HepG2 (cell line): ENCODE results near the gene AGRN. TPM values are rescaled to one million over a fixed set of nuclear protein-coding genes. Genes with fewer than 3 reads are reported as not detected.
A peak's percentile ranks its signal among the peaks of the same experiment; 100 is the strongest.

Experiments used
- ARNTL ChIP-seq: sonication (generic); formaldehyde crosslinking; IDR thresholded peaks from 2 replicates; pipeline ENCODE4 v1.4.0; 2020; ENCODE audit warnings: mild to moderate bottlenecking, missing genetic modification reagents
- ATM ChIP-seq: fragments of 450-650 bp; IDR thresholded peaks from 2 replicates; pipeline ENCODE4 v1.7.1; 2017; ENCODE audit warnings: mild to moderate bottlenecking, borderline replicate concordance
- ONECUT2 ChIP-seq: sonication (generic); formaldehyde crosslinking; IDR thresholded peaks from 2 replicates; pipeline ENCODE4 v1.4.0; 2020; ENCODE audit warnings: missing genetic modification reagents
- PAWR ChIP-seq: sonication (generic); formaldehyde crosslinking; IDR thresholded peaks from 2 replicates; pipeline ENCODE4 v1.4.0; 2020; ENCODE audit warnings: missing genetic modification reagents, mild to moderate bottlenecking, borderline replicate concordance
- PBX2 ChIP-seq: IDR thresholded peaks from 2 replicates; pipeline ENCODE4 v1.6.1; 2016; ENCODE audit warnings: control low read depth
- PHF5A ChIP-seq: IDR thresholded peaks from one replicate; pipeline ENCODE4 v1.6.1; 2018; ENCODE audit warnings: low read depth, missing genetic modification reagents; ENCODE audit not compliant: unreplicated experiment
- RAD51 ChIP-seq: fragments of 450-650 bp; IDR thresholded peaks from 2 replicates; pipeline ENCODE4 v1.6.1; 2016; ENCODE audit warnings: borderline replicate concordance
- SATB2 ChIP-seq: sonication (generic); formaldehyde crosslinking; IDR thresholded peaks from 2 replicates; pipeline ENCODE4 v1.5.0; 2020; ENCODE audit warnings: missing genetic modification reagents
- SIX4 ChIP-seq: sonication (generic); formaldehyde crosslinking; IDR thresholded peaks from 2 replicates; pipeline ENCODE4 v1.4.0; 2020; ENCODE audit warnings: missing genetic modification reagents
- SP140L ChIP-seq: sonication (generic); formaldehyde crosslinking; IDR thresholded peaks from 2 replicates; pipeline ENCODE4 v1.4.0; 2020; ENCODE audit warnings: missing genetic modification reagents, borderline replicate concordance
- THRA ChIP-seq: sonication (generic); formaldehyde crosslinking; IDR thresholded peaks from 2 replicates; pipeline ENCODE4 v1.4.0; 2020; ENCODE audit warnings: missing genetic modification reagents, borderline replicate concordance
- ZBTB20 ChIP-seq: sonication (generic); formaldehyde crosslinking; IDR thresholded peaks from 2 replicates; pipeline ENCODE4 v1.8.1; 2023; ENCODE audit warnings: missing genetic modification reagents, low read depth, mild to moderate bottlenecking, borderline replicate concordance
- ZFP62 ChIP-seq: sonication (generic); formaldehyde crosslinking; IDR thresholded peaks from 2 replicates; pipeline ENCODE4 v1.4.0; 2020; ENCODE audit warnings: missing genetic modification reagents
- ZMYM4 ChIP-seq: sonication (generic); formaldehyde crosslinking; IDR thresholded peaks from 2 replicates; pipeline ENCODE4 v1.8.1; 2023; ENCODE audit warnings: mild to moderate bottlenecking, missing genetic modification reagents
- ZNF264 ChIP-seq: sonication (generic); formaldehyde crosslinking; IDR thresholded peaks from 2 replicates; pipeline ENCODE4 v1.4.0; 2020; ENCODE audit warnings: missing genetic modification reagents
- ZNF296 ChIP-seq: sonication (generic); formaldehyde crosslinking; conservative IDR thresholded peaks from 2 replicates; pipeline ENCODE4 v1.5.0; 2020; ENCODE audit warnings: mild to moderate bottlenecking, missing genetic modification reagents
- ZNF362 ChIP-seq: sonication (generic); formaldehyde crosslinking; IDR thresholded peaks from 2 replicates; pipeline ENCODE4 v1.4.0; 2020; ENCODE audit warnings: missing genetic modification reagents, mild to moderate bottlenecking, borderline replicate concordance
- ZNF580 ChIP-seq: IDR thresholded peaks from 2 replicates; pipeline ENCODE4 v1.6.1; 2016; ENCODE audit warnings: low read depth, borderline replicate concordance
- ZNF775 ChIP-seq: sonication (generic); formaldehyde crosslinking; IDR thresholded peaks from 2 replicates; pipeline ENCODE4 v1.4.0; 2020; ENCODE audit warnings: missing genetic modification reagents, mild to moderate bottlenecking, moderate library complexity, borderline replicate concordance
- ZNF83 ChIP-seq: sonication (generic); formaldehyde crosslinking; IDR thresholded peaks from 2 replicates; pipeline ENCODE4 v1.4.0; 2020; ENCODE audit warnings: missing genetic modification reagents, mild to moderate bottlenecking, borderline replicate concordance
- polyA plus RNA-seq, 8 experiments: library from polyadenylated mRNA; depleted of rRNA in 3 of 8; stranded (reverse) in 7 of 8; unstranded in 1 of 8; fragments of >200 nt; fragmentation: Illumina TruSeq in 4 of 8; extraction: Trizol in 4 of 8; gene quantifications; 2 replicates each; pipeline versions ENCODE4 v1.2.1 to v1.2.3, GENCODE V29; 2011 to 2016; ENCODE audit warnings: low read depth in 4 of 8, missing spikeins in 1 of 8, mixed read lengths in 1 of 8; ENCODE audit not compliant: insufficient read depth in 1 of 8
- total RNA-seq, 5 experiments: library from RNA; depleted of rRNA; stranded (reverse); fragments of >200 nt; fragmentation: Illumina TruSeq; extraction: Trizol; gene quantifications; 2 replicates each; pipeline ENCODE4 v1.2.3, GENCODE V29; 2016; ENCODE audit warnings: low read depth in 1 of 5
- TF ChIP-seq, protein P1 (sequence below): sonication (generic); formaldehyde crosslinking; IDR thresholded peaks from 2 replicates; pipeline ENCODE4 v1.4.0; 2020; ENCODE audit warnings: missing genetic modification reagents, borderline replicate concordance

AGRN gene
- total and polyA plus RNA-seq, 2 of the 13 experiments (the other 11 are each of a cell fraction or from before 2014, with no cell fraction given), result 29.8 to 65.2 TPM

GRCh38 chr1:1063945-1064831 lies 44.3 kb downstream of the AGRN start (continued):
- TF ChIP-seq ZBTB20 (CRISPR knock-in tag) (no peak), ARNTL (CRISPR knock-in tag) (no peak; the same call in 1 of the 2 replicates), RAD51 (no peak), THRA (CRISPR knock-in tag) (no peak; the same call in 1 of the 2 replicates), SP140L (CRISPR knock-in tag) (no peak), ZNF362 (CRISPR knock-in tag) (no peak), ZNF296 (CRISPR knock-in tag) (no peak), PAWR (CRISPR knock-in tag) (no peak), ZFP62 (CRISPR knock-in tag) (no peak), PBX2 (CRISPR knock-in tag) (no peak), ZNF580 (peak; percentile 59; the same call in 1 of the 2 replicates), SIX4 (CRISPR knock-in tag) (no peak), PHF5A (CRISPR knock-in tag) (no peak), ZMYM4 (no peak), ZNF775 (CRISPR knock-in tag) (no peak), SATB2 (CRISPR knock-in tag) (no peak), ATM (no peak), ZNF83 (CRISPR knock-in tag) (no peak), ONECUT2 (CRISPR knock-in tag) (no peak), ZNF264 (CRISPR knock-in tag) (no peak)
- TF ChIP-seq, protein P1, sequence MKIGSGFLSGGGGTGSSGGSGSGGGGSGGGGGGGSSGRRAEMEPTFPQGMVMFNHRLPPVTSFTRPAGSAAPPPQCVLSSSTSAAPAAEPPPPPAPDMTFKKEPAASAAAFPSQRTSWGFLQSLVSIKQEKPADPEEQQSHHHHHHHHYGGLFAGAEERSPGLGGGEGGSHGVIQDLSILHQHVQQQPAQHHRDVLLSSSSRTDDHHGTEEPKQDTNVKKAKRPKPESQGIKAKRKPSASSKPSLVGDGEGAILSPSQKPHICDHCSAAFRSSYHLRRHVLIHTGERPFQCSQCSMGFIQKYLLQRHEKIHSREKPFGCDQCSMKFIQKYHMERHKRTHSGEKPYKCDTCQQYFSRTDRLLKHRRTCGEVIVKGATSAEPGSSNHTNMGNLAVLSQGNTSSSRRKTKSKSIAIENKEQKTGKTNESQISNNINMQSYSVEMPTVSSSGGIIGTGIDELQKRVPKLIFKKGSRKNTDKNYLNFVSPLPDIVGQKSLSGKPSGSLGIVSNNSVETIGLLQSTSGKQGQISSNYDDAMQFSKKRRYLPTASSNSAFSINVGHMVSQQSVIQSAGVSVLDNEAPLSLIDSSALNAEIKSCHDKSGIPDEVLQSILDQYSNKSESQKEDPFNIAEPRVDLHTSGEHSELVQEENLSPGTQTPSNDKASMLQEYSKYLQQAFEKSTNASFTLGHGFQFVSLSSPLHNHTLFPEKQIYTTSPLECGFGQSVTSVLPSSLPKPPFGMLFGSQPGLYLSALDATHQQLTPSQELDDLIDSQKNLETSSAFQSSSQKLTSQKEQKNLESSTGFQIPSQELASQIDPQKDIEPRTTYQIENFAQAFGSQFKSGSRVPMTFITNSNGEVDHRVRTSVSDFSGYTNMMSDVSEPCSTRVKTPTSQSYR (CRISPR knock-in tag), result peak; percentile 42; the same call in 1 of the 2 replicates
